Stimulated activated CD4-positive, alpha-beta T cell treated with anti-CD3 and anti-CD28 coated beads, Interleukin-4, amount 100 ng/mL, for 24 hours (primary cell): ENCODE measurements around the gene PCDHB7.
"Not testable (repeated sequence)": the region's sequence is repeated elsewhere in the genome, so short reads cannot be mapped to it uniquely, and the experiment has no call there.

Source experiments
- DNase-seq: peaks from one replicate; pipeline ENCODE4 v3.0.0-alpha.2; 2020

The PCDHB7 gene

GRCh38 chr5:141172381-141173204 lies at the start of gene PCDHB7:
PCDHB7 (plus strand) TSS chr5:141172644; CDS start chr5:141172836, 192 bp downstream.
- peak; percentile 17 for DNase-seq

DNA sequence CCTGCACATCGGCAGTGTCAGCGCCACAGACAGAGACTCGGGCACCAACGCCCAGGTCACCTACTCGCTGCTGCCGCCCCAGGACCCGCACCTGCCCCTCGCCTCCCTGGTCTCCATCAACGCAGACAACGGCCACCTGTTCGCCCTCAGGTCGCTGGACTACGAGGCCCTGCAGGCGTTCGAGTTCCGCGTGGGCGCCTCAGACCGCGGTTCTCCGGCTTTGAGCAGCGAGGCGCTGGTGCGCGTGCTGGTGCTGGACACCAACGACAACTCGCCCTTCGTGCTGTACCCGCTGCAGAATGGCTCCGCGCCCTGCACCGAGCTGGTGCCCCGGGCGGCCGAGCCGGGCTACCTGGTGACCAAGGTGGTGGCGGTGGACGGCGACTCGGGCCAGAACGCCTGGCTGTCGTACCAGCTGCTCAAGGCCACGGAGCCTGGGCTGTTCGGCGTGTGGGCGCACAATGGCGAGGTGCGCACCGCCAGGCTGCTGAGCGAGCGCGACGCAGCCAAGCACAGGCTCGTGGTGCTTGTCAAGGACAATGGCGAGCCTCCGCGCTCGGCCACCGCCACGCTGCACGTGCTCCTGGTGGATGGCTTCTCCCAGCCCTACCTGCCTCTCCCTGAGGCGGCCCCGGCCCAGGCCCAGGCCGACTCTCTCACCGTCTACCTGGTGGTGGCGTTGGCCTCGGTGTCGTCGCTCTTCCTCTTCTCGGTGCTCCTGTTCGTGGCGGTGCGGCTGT lies 48.9 kb upstream of the PCDHB7 start:
- DNase-seq, result not testable (repeated sequence)

DNA sequence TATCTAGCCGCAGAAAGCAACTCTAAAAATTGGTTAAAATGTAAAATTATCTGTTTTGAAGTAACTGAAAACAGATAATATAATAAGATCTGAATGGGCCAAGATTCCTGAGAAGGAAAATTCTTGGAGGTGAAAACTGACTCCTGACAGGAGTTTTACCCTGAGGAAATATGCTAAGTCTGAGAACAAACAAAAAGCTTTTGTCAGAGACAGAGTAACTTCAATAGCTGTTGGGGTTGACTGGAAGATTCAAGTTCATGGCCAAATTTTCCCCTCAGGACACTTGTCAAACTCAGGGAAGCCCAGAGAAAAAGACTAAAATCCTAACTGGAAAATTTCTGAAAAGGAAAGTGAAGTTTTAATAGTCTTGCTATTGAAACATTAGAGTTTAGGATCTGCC lies 45.1 kb upstream of the PCDHB7 start:
- DNase-seq, result no peak

DNA sequence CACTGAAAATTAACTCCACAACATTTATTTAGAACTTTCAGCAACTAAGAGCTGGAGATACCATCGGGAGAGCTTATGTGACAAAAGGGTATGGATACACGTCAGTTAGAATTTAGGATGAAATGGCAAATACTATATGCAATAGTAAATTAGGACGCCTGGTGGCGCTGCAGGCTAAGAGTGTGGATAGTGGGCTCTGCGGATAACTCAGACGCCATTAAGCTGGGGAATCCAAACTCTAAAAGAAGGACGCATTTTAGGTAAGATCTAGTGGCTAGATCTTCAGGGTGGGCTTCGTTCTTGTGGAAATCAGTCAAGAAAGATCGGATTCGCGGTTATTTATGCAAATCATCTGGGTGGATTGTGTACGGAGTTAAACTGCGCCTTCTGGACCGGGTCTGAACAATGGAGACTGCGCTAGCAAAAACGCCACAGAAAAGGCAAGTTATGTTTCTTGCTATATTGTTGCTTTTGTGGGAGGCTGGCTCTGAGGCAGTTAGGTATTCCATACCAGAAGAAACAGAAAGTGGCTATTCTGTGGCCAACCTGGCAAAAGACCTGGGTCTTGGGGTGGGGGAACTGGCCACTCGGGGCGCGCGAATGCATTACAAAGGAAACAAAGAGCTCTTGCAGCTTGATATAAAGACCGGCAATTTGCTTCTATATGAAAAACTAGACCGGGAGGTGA lies 37.3 kb upstream of the PCDHB7 start, which contains the start of gene PCDHB5:
Gene PCDHB5, plus strand, starts transcription at position 177 of the 688 bp plus-strand sequence. Its CDS starts 229 bp downstream, at position 406.
- no peak for DNase-seq

- DNase-seq, result no peak
Measured at GRCh38 chr5:141135718-141136266, 36.7 kb upstream of the PCDHB7 start.

GRCh38 chr5:141137346-141137745 lies 35.1 kb upstream of the PCDHB7 start:
- DNase-seq, result not testable (repeated sequence)

- no peak for DNase-seq
Measured at GRCh38 chr5:141149812-141150211, 22.6 kb upstream of the PCDHB7 start, which contains the start of gene PCDHB6. PCDHB6 (plus strand) TSS chr5:141150057; CDS start chr5:141150258, 201 bp downstream.

DNA sequence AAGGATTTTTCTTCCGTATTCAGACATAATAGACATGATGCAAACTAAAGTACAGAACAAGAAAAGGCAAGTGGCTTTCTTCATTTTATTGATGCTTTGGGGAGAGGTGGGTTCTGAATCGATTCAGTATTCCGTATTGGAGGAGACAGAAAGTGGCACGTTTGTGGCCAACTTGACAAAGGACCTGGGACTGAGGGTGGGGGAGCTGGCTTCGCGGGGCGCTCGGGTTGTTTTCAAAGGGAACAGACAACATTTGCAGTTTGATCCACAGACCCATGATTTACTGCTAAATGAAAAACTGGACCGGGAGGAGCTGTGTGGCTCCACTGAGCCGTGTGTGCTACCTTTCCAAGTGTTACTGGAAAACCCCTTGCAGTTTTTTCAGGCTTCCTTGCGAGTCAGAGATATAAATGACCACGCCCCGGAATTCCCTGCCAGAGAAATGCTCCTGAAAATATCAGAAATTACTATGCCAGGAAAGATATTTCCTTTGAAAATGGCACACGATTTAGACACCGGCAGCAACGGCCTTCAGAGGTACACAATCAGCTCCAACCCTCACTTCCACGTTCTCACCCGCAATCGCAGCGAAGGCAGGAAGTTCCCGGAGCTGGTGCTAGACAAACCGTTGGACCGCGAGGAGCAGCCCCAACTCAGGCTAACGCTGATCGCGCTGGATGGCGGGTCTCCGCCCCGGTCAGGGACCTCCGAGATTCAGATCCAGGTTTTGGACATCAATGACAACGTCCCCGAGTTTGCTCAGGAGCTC lies 22.0 kb upstream of the PCDHB7 start:
- no peak for DNase-seq

GRCh38 chr5:141150993-141151325 lies 21.5 kb upstream of the PCDHB7 start:
- no peak for DNase-seq

DNA sequence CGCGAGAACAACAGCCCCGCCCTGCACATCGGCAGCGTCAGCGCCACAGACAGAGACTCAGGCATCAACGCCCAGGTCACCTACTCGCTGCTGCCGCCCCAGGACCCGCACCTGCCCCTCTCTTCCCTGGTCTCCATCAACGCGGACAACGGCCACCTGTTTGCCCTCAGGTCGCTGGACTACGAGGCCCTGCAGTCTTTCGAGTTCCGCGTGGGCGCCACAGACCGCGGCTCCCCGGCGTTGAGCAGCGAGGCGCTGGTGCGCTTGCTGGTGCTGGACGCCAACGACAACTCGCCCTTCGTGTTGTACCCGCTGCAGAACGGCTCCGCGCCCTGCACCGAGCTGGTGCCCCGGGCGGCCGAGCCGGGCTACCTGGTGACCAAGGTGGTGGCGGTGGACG lies 20.8 kb upstream of the PCDHB7 start:
- not testable (repeated sequence) for DNase-seq

- not testable (repeated sequence) for DNase-seq
Measured at GRCh38 chr5:141152096-141152495, 20.3 kb upstream of the PCDHB7 start.

DNA sequence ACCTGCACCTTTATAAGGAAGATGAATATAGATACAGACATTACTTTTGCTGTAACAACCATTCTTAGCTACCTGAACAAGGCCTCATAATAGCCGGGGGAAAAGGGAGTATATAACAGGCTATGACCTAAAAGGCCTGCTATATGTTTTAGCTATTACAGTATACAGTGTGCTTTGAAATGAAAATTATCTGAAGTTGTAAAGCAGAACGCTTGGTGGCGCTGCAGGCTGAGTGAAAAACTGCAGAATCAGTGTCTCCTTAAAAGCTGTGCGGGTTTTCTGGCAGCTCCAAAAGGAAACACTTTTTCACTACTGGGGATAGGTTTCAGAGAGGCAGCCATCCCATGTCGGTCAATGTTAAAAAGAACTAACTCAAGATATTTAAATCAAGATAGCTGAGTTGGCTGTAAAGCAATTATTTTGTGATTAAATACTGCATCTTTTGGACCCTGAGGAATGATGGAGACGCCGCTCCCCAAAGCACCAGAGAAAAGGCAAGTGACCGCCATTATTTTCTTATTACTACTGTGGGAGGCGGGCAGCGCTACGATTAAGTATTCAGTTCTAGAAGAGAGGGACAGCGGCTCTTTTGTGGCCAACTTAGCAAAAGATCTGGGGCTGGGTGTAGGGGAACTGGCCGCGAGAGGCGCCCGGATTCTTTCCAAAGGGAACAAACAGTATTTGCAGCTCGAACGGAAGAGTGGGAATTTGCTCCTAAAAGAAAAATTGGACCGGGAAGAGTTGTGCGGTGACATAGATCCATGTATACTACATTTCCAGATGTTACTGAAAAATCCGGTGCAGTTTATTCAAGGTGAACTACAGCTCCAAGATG lies 16.7 kb upstream of the PCDHB7 start:
- DNase-seq, result no peak

- DNase-seq, result not testable (repeated sequence)
Measured at GRCh38 chr5:141157356-141157755, 15.1 kb upstream of the PCDHB7 start.

DNA sequence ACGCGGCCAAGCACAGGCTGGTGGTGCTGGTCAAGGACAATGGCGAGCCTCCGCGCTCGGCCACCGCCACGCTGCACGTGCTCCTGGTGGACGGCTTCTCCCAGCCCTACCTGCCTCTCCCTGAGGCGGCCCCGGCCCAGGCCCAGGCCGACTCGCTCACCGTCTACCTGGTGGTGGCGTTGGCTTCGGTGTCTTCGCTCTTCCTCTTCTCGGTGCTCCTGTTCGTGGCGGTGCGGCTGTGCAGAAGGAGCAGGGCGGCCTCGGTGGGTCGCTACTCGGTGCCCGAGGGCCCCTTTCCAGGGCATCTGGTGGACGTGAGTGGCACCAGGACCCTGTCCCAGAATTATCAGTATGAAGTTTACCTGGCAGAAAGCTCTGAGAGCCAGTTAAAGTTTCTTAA lies 14.5 kb upstream of the PCDHB7 start:
- DNase-seq, result not testable (repeated sequence)

DNA sequence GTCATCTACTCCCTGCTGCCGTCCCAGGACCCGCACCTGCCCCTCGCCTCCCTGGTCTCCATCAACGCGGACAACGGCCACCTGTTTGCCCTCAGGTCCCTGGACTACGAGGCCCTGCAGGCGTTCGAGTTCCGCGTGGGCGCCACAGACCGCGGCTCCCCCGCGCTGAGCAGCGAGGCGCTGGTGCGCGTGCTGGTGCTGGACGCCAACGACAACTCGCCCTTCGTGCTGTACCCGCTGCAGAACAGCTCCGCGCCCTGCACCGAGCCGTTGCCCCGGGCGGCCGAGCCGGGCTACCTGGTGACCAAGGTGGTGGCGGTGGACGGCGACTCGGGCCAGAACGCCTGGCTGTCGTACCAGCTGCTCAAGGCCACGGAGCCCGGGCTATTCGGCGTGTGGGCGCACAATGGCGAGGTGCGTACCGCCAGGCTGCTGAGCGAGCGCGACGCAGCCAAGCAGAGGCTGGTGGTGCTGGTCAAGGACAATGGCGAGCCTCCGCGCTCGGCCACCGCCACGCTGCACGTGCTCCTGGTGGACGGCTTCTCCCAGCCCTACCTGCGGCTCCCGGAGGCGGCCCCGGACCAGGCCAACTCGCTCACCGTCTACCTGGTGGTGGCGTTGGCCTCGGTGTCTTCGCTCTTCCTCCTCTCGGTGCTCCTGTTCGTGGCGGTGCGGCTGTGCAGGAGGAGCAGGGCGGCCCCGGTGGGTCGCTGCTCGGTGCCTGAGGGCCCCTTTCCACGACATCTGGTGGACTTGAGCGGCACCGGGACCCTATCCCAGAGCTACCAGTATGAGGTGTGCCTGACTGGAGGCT lies 2.1 kb downstream of the PCDHB7 start:
- DNase-seq, result not testable (repeated sequence)

- DNase-seq, result no peak
Measured at GRCh38 chr5:141175933-141176332, 3.5 kb downstream of the PCDHB7 start.

- DNase-seq, result not testable (repeated sequence)
Measured at GRCh38 chr5:141177577-141178191, 5.2 kb downstream of the PCDHB7 start, which contains the start of gene PCDHB8. PCDHB8 (plus strand) TSS chr5:141177790; CDS start chr5:141178035, 245 bp downstream.

- DNase-seq, result not testable (repeated sequence)
Measured at GRCh38 chr5:141179371-141179770, 6.9 kb downstream of the PCDHB7 start.

GRCh38 chr5:141179876-141180275 lies 7.4 kb downstream of the PCDHB7 start:
- DNase-seq, result not testable (repeated sequence)

DNA sequence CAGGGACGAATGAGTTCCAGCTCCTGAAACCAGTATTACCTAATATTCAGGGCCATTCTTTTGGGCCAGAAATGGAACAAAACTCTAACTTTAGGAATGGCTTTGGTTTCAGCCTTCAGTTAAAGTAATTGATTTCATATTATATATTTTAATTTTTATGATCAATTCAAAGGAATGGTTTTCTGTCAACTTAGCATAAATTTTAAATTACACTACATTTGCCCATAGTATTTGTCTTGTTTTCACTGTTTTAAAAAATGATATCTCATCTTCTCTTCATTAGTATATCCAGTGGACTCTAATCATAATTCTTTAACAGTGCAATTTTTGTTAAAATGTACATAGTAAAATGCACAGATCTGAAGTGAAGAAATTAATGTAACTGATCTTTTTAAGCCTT lies 7.9 kb downstream of the PCDHB7 start:
- DNase-seq, result no peak
